SH-SY5Y (cell line): ENCODE data around the gene UBXN1.

ENCODE experiments used
- GATA2 ChIP-seq: IDR thresholded peaks from 2 replicates; pipeline ENCODE4 v1.6.1; 2011; ENCODE audit warnings: mild to moderate bottlenecking, low read depth, low read length
- GATA3 ChIP-seq: IDR thresholded peaks from 2 replicates; pipeline ENCODE4 v1.6.1; 2011; ENCODE audit warnings: low read depth, mild to moderate bottlenecking, low read length, moderate library complexity

GRCh38 chr11:62702246-62702645, 23.4 kb upstream of the UBXN1 start:
- TF ChIP-seq GATA3, result no peak
- TF ChIP-seq GATA2, result no peak
